VCaP (cell line): ENCODE data around the gene ERN1.

Experiments used
- H3K27ac ChIP-seq: fragments of 450-650 bp; 2 replicates; pipeline ENCODE4 v1.5.1; 2017
- CTCF ChIP-seq: fragments of 450-650 bp; conservative IDR thresholded peaks from 2 replicates; pipeline ENCODE4 v1.5.1; 2017; ENCODE audit warnings: mild to moderate bottlenecking, moderate library complexity

ERN1 gene

GRCh38 chr17:63995626-63996025 is 134.3 kb downstream of the ERN1 start:
- H3K27ac ChIP-seq = no peak overlapping the region
- TF ChIP-seq CTCF = no peak

GRCh38 chr17:63993368-63993985 is 136.5 kb downstream of the ERN1 start:
- no peak overlapping the region for H3K27ac ChIP-seq
- no peak for TF ChIP-seq CTCF

GRCh38 chr17:63991611-63992010 is 138.3 kb downstream of the ERN1 start:
- H3K27ac ChIP-seq = no peak overlapping the region
- TF ChIP-seq CTCF = no peak

GRCh38 chr17:63989622-63990345 is 140.2 kb downstream of the ERN1 start:
- no peak overlapping the region for H3K27ac ChIP-seq
- TF ChIP-seq CTCF = no peak
